GM23338 (cell line): ENCODE results near the gene TMEM273. TPM values are rescaled to one million over a fixed set of nuclear protein-coding genes. Genes with fewer than 3 reads are reported as not detected.

Source experiments
- ATAC-seq: fragments of 200-7000 bp; cut with Tn5 transposase; 3 replicates; pipeline ENCODE4 v1.9.1; 2020
- DNase-seq: peaks from one replicate; pipeline ENCODE4 v3.0.0-alpha.2; 2015; ENCODE audit warnings: low spot score
- H2AFZ ChIP-seq: fragments of 200-600 bp; sonication (generic); 2 replicates; pipeline ENCODE4 v1.8.0; 2016; ENCODE audit warnings: antibody characterized with exemption, mild to moderate bottlenecking, moderate library complexity
- H3F3A ChIP-seq: fragments of 200-600 bp; sonication (generic); replicated peaks from 2 replicates; pipeline ENCODE4 v1.8.0; 2017; ENCODE audit warnings: antibody characterized with exemption, mixed run types, low read depth
- H3K27ac ChIP-seq: fragments of 200-600 bp; sonication (generic); 2 replicates; pipeline ENCODE4 v1.6.1; 2016; ENCODE audit warnings: low read depth
- H3K27me3 ChIP-seq: fragments of 200-600 bp; sonication (generic); 2 replicates; pipeline ENCODE4 v1.8.0; 2016; ENCODE audit warnings: mild to moderate bottlenecking, mixed run types, moderate library complexity; ENCODE audit not compliant: insufficient read depth
- H3K36me3 ChIP-seq: fragments of 200-600 bp; sonication (generic); 2 replicates; pipeline ENCODE4 v1.8.0; 2016; ENCODE audit warnings: mild to moderate bottlenecking; ENCODE audit not compliant: insufficient read depth
- H3K4me1 ChIP-seq: fragments of 200-600 bp; sonication (generic); 2 replicates; pipeline ENCODE4 v1.8.0; 2016; ENCODE audit warnings: mild to moderate bottlenecking, moderate library complexity; ENCODE audit not compliant: insufficient read depth
- H3K4me2 ChIP-seq: fragments of 200-600 bp; sonication (generic); 2 replicates; pipeline ENCODE4 v1.7.1; 2017; ENCODE audit warnings: mixed run types
- H3K4me3 ChIP-seq: fragments of 200-600 bp; sonication (generic); 2 replicates; pipeline ENCODE4 v1.6.1; 2016; ENCODE audit warnings: mixed run types
- H3K79me2 ChIP-seq: fragments of 200-600 bp; sonication (generic); replicated peaks from 2 replicates; pipeline ENCODE4 v1.8.0; 2017; ENCODE audit warnings: mild to moderate bottlenecking; ENCODE audit not compliant: insufficient read depth
- H3K9me2 ChIP-seq: fragments of 200-600 bp; sonication (generic); 2 replicates; pipeline ENCODE4 v1.8.0; 2017; ENCODE audit not compliant: insufficient read depth
- H4K20me1 ChIP-seq: fragments of 200-600 bp; sonication (generic); replicated peaks from 2 replicates; pipeline ENCODE4 v1.8.0; 2017; ENCODE audit warnings: mild to moderate bottlenecking; ENCODE audit not compliant: insufficient read depth
- H3K27ac Mint-ChIP-seq: 2 replicates; pipeline ENCODE4 v1.8.0; 2020; ENCODE audit warnings: inconsistent platforms, mild to moderate bottlenecking, moderate library complexity, mixed read lengths
- H3K27me3 Mint-ChIP-seq: 3 replicates; pipeline ENCODE4 v1.8.0; 2022; ENCODE audit warnings: low read depth, mild to moderate bottlenecking, moderate library complexity, mixed read lengths, inconsistent platforms; ENCODE audit not compliant: insufficient read depth, poor library complexity
- H3K36me3 Mint-ChIP-seq: 3 replicates; pipeline ENCODE4 v1.8.0; 2021; ENCODE audit warnings: low read depth, mild to moderate bottlenecking, inconsistent platforms, moderate library complexity, mixed read lengths
- H3K4me1 Mint-ChIP-seq: 3 replicates; pipeline ENCODE4 v1.8.0; 2020; ENCODE audit warnings: mild to moderate bottlenecking, inconsistent platforms, mixed read lengths
- H3K4me3 Mint-ChIP-seq: 3 replicates; pipeline ENCODE4 v1.8.0; 2021; ENCODE audit warnings: moderate library complexity, mild to moderate bottlenecking, inconsistent platforms, mixed read lengths
- H3K9me3 Mint-ChIP-seq: 3 replicates; pipeline ENCODE4 v1.8.0; 2020; ENCODE audit warnings: moderate library complexity, mild to moderate bottlenecking, inconsistent platforms, mixed read lengths
- CREB1 ChIP-seq: fragments of 250-450 bp; sonication (Bioruptor Pico); IDR thresholded peaks from 2 replicates; pipeline ENCODE4 v1.5.0; 2020; ENCODE audit warnings: low read depth, mild to moderate bottlenecking, moderate library complexity
- EZH2 ChIP-seq: fragments of 200-600 bp; sonication (generic); IDR thresholded peaks from one replicate; pipeline ENCODE4 v1.8.0; 2017; ENCODE audit warnings: antibody characterized with exemption, mild to moderate bottlenecking, low read depth; ENCODE audit not compliant: unreplicated experiment
- EZH2phosphoT487 ChIP-seq: fragments of 200-600 bp; sonication (generic); IDR thresholded peaks from one replicate; pipeline ENCODE4 v1.8.1; 2018; ENCODE audit warnings: antibody characterized with exemption; ENCODE audit not compliant: unreplicated experiment
- JUNB ChIP-seq: IDR thresholded peaks from one replicate; pipeline ENCODE4 v1.6.1; 2016; ENCODE audit warnings: antibody characterized with exemption; ENCODE audit not compliant: unreplicated experiment
- NANOG ChIP-seq: IDR thresholded peaks from 2 replicates; pipeline ENCODE4 v1.6.1; 2016; ENCODE audit warnings: antibody characterized with exemption, borderline replicate concordance
- POLR2AphosphoS5 ChIP-seq: IDR thresholded peaks from 2 replicates; pipeline ENCODE4 v1.6.1; 2016; ENCODE audit warnings: antibody characterized with exemption, low read depth
- STAT1 ChIP-seq: IDR thresholded peaks from one replicate; pipeline ENCODE4 v1.6.1; 2016; ENCODE audit warnings: antibody characterized with exemption; ENCODE audit not compliant: unreplicated experiment
- ZNF114 ChIP-seq: fragments of 250-450 bp; sonication (Bioruptor Pico); IDR thresholded peaks from 2 replicates; pipeline ENCODE4 v1.5.0; 2020; ENCODE audit warnings: mild to moderate bottlenecking, moderate library complexity
- ZNF331 ChIP-seq: fragments of 250-450 bp; sonication (Bioruptor Pico); IDR thresholded peaks from 2 replicates; pipeline ENCODE4 v1.5.0; 2020; ENCODE audit warnings: low read depth, mild to moderate bottlenecking, moderate library complexity
- polyA plus RNA-seq: library from polyadenylated mRNA; unstranded; fragments of >200 nt; fragmentation: Nextera tagmentation; extraction: Ambion mirVana; gene quantifications from 2 replicates; pipeline ENCODE4 v1.2.1, GENCODE V29; 2016
- total RNA-seq: library from RNA; depleted of rRNA; stranded (reverse); fragments of >200 nt; shearing (Covaris generic); gene quantifications from 2 replicates; pipeline ENCODE4 v1.2.3, GENCODE V29; 2014
- TF ChIP-seq, protein P1 (sequence below): IDR thresholded peaks from 2 replicates; pipeline ENCODE4 v1.6.1; 2016; ENCODE audit warnings: antibody characterized with exemption
- TF ChIP-seq, protein P2 (sequence below), 2 experiments: fragments of 200-600 bp in 1 of 2; sonication (generic) in 1 of 2; conservative IDR thresholded peaks; 2 replicates each; pipeline versions ENCODE4 v1.5.1 to v1.6.1; 2016 to 2017; ENCODE audit warnings: antibody characterized with exemption in 2 of 2, low read depth in 2 of 2, mild to moderate bottlenecking in 2 of 2, moderate library complexity in 1 of 2
- TF ChIP-seq, protein P3 (sequence below): IDR thresholded peaks from one replicate; pipeline ENCODE4 v1.6.1; 2018; ENCODE audit warnings: antibody characterized with exemption; ENCODE audit not compliant: unreplicated experiment
- TF ChIP-seq, protein P4 (sequence below): fragments of 250-450 bp; sonication (Bioruptor Pico); IDR thresholded peaks from 2 replicates; pipeline ENCODE4 v1.5.0; 2020; ENCODE audit warnings: mild to moderate bottlenecking, moderate library complexity

Gene TMEM273
- total and polyA plus RNA-seq, 2 experiments from 2014 or later, result not detected

DNA sequence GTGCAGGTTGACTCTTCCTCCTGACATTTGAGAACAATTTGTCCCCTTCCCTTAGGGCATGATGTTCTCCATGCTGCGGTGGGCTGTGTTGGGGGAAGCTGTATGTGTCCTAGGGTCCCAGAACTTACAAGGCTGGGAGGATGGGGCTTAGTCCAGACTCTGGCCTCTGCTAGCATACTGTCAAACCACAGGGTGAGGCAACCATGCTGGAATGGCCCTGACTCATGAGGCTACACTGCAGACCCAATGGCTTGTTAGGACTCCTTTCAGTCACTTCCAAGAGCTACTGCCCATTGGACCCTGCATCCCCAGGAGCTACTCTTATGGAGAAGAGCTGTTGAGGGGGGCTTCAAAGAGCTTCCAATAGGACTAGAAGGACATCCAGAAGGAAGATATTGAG, 34.2 kb downstream of the TMEM273 start:
- H3K4me3 Mint-ChIP-seq, result no peak overlapping the region
- H3K27me3 Mint-ChIP-seq, result peaks cover 5% of the 10 kb centered on the region
- Histone ChIP-seq H3K27me3 (no peaks in the 10 kb centered on the region), H3K36me3 (no peaks in the 10 kb centered on the region), H3K4me2 (no peak overlapping the region), H3K79me2 (no peaks in the 10 kb centered on the region), H3K4me1 (peaks cover 17% of the 10 kb centered on the region), H3K4me3 (no peak overlapping the region), H3K9me2 (peaks cover 21% of the 10 kb centered on the region; the same call in 1 of the 2 replicates), H4K20me1 (no peaks in the 10 kb centered on the region), H3K27ac (no peak overlapping the region), H3F3A (no peaks in the 10 kb centered on the region), H2AFZ (no peak overlapping the region)
- H3K4me1 Mint-ChIP-seq, result peaks cover 16% of the 10 kb centered on the region
- H3K36me3 Mint-ChIP-seq, result peaks cover 3% of the 10 kb centered on the region; the same call in 1 of the 3 replicates
- TF ChIP-seq ZNF114, result no peak
- no peak for TF ChIP-seq POLR2AphosphoS5
- TF ChIP-seq, protein P1, sequence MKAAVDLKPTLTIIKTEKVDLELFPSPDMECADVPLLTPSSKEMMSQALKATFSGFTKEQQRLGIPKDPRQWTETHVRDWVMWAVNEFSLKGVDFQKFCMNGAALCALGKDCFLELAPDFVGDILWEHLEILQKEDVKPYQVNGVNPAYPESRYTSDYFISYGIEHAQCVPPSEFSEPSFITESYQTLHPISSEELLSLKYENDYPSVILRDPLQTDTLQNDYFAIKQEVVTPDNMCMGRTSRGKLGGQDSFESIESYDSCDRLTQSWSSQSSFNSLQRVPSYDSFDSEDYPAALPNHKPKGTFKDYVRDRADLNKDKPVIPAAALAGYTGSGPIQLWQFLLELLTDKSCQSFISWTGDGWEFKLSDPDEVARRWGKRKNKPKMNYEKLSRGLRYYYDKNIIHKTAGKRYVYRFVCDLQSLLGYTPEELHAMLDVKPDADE, result no peak
- TF ChIP-seq STAT1, result no peak
- TF ChIP-seq, protein P2, sequence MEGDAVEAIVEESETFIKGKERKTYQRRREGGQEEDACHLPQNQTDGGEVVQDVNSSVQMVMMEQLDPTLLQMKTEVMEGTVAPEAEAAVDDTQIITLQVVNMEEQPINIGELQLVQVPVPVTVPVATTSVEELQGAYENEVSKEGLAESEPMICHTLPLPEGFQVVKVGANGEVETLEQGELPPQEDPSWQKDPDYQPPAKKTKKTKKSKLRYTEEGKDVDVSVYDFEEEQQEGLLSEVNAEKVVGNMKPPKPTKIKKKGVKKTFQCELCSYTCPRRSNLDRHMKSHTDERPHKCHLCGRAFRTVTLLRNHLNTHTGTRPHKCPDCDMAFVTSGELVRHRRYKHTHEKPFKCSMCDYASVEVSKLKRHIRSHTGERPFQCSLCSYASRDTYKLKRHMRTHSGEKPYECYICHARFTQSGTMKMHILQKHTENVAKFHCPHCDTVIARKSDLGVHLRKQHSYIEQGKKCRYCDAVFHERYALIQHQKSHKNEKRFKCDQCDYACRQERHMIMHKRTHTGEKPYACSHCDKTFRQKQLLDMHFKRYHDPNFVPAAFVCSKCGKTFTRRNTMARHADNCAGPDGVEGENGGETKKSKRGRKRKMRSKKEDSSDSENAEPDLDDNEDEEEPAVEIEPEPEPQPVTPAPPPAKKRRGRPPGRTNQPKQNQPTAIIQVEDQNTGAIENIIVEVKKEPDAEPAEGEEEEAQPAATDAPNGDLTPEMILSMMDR (conservative IDR thresholded peaks at IDR 0.05; ENCODE audit: low read depth in 2 of 2), result no peak
- no peak for TF ChIP-seq EZH2
- TF ChIP-seq JUNB, result no peak
- TF ChIP-seq CREB1 (CRISPR knock-in tag), result no peak
- no peak for TF ChIP-seq NANOG
- TF ChIP-seq, protein P3, sequence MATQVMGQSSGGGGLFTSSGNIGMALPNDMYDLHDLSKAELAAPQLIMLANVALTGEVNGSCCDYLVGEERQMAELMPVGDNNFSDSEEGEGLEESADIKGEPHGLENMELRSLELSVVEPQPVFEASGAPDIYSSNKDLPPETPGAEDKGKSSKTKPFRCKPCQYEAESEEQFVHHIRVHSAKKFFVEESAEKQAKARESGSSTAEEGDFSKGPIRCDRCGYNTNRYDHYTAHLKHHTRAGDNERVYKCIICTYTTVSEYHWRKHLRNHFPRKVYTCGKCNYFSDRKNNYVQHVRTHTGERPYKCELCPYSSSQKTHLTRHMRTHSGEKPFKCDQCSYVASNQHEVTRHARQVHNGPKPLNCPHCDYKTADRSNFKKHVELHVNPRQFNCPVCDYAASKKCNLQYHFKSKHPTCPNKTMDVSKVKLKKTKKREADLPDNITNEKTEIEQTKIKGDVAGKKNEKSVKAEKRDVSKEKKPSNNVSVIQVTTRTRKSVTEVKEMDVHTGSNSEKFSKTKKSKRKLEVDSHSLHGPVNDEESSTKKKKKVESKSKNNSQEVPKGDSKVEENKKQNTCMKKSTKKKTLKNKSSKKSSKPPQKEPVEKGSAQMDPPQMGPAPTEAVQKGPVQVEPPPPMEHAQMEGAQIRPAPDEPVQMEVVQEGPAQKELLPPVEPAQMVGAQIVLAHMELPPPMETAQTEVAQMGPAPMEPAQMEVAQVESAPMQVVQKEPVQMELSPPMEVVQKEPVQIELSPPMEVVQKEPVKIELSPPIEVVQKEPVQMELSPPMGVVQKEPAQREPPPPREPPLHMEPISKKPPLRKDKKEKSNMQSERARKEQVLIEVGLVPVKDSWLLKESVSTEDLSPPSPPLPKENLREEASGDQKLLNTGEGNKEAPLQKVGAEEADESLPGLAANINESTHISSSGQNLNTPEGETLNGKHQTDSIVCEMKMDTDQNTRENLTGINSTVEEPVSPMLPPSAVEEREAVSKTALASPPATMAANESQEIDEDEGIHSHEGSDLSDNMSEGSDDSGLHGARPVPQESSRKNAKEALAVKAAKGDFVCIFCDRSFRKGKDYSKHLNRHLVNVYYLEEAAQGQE, result no peak
- TF ChIP-seq, protein P4, sequence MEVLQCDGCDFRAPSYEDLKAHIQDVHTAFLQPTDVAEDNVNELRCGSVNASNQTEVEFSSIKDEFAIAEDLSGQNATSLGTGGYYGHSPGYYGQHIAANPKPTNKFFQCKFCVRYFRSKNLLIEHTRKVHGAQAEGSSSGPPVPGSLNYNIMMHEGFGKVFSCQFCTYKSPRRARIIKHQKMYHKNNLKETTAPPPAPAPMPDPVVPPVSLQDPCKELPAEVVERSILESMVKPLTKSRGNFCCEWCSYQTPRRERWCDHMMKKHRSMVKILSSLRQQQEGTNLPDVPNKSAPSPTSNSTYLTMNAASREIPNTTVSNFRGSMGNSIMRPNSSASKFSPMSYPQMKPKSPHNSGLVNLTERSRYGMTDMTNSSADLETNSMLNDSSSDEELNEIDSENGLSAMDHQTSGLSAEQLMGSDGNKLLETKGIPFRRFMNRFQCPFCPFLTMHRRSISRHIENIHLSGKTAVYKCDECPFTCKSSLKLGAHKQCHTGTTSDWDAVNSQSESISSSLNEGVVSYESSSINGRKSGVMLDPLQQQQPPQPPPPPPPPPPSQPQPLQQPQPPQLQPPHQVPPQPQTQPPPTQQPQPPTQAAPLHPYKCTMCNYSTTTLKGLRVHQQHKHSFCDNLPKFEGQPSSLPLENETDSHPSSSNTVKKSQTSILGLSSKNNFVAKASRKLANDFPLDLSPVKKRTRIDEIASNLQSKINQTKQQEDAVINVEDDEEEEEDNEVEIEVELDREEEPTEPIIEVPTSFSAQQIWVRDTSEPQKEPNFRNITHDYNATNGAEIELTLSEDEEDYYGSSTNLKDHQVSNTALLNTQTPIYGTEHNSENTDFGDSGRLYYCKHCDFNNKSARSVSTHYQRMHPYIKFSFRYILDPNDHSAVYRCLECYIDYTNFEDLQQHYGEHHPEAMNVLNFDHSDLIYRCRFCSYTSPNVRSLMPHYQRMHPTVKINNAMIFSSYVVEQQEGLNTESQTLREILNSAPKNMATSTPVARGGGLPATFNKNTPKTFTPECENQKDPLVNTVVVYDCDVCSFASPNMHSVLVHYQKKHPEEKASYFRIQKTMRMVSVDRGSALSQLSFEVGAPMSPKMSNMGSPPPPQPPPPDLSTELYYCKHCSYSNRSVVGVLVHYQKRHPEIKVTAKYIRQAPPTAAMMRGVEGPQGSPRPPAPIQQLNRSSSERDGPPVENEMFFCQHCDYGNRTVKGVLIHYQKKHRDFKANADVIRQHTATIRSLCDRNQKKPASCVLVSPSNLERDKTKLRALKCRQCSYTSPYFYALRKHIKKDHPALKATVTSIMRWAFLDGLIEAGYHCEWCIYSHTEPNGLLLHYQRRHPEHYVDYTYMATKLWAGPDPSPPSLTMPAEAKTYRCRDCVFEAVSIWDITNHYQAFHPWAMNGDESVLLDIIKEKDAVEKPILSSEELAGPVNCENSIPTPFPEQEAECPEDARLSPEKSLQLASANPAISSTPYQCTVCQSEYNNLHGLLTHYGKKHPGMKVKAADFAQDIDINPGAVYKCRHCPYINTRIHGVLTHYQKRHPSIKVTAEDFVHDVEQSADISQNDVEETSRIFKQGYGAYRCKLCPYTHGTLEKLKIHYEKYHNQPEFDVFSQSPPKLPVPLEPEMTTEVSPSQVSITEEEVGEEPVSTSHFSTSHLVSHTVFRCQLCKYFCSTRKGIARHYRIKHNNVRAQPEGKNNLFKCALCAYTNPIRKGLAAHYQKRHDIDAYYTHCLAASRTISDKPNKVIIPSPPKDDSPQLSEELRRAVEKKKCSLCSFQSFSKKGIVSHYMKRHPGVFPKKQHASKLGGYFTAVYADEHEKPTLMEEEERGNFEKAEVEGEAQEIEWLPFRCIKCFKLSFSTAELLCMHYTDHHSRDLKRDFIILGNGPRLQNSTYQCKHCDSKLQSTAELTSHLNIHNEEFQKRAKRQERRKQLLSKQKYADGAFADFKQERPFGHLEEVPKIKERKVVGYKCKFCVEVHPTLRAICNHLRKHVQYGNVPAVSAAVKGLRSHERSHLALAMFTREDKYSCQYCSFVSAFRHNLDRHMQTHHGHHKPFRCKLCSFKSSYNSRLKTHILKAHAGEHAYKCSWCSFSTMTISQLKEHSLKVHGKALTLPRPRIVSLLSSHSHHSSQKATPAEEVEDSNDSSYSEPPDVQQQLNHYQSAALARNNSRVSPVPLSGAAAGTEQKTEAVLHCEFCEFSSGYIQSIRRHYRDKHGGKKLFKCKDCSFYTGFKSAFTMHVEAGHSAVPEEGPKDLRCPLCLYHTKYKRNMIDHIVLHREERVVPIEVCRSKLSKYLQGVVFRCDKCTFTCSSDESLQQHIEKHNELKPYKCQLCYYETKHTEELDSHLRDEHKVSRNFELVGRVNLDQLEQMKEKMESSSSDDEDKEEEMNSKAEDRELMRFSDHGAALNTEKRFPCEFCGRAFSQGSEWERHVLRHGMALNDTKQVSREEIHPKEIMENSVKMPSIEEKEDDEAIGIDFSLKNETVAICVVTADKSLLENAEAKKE, result no peak
- TF ChIP-seq EZH2phosphoT487, result no peak
- TF ChIP-seq ZNF331 (CRISPR knock-in tag), result no peak
- 0 out of 3 replicates have a peak, but pooled peaks cover 3% of the 10 kb centered on the region for H3K9me3 Mint-ChIP-seq
- ATAC-seq (no peak), DNase-seq (no peak)
- H3K27ac Mint-ChIP-seq, result no peak overlapping the region
